HG03575 (cell line): ENCODE data around the gene BLTP3B.

ENCODE experiments used
- ATAC-seq: cut with Tn5 transposase; IDR thresholded peaks from one replicate; pipeline ENCODE4 v1.9.1; 2021; ENCODE audit not compliant: unreplicated experiment, insufficient number of reproducible peaks, low FRiP score; ENCODE audit errors: extremely low read depth

BLTP3B gene

GRCh38 chr12:100128512-100128908, 14.2 kb downstream of the BLTP3B start:
- ATAC-seq: no peak

- no peak for ATAC-seq
Measured at GRCh38 chr12:100127766-100128511, 14.7 kb downstream of the BLTP3B start.

GRCh38 chr12:100123316-100124095, 19.2 kb downstream of the BLTP3B start:
- ATAC-seq: no peak

GRCh38 chr12:100120355-100120754, 22.3 kb downstream of the BLTP3B start:
- ATAC-seq: no peak

- ATAC-seq: no peak
Measured at GRCh38 chr12:100115291-100115690, 27.4 kb downstream of the BLTP3B start.

- ATAC-seq: no peak
Measured at GRCh38 chr12:100114574-100114973, 28.1 kb downstream of the BLTP3B start.

- no peak for ATAC-seq
Measured at GRCh38 chr12:100110276-100110675, 32.4 kb downstream of the BLTP3B start.

GRCh38 chr12:100106861-100107260, 35.8 kb downstream of the BLTP3B start:
- ATAC-seq: no peak

- no peak for ATAC-seq
Measured at GRCh38 chr12:100105661-100106060, 37.0 kb downstream of the BLTP3B start.

- no peak for ATAC-seq
Measured at GRCh38 chr12:100101000-100101399, 41.7 kb downstream of the BLTP3B start.
